OCI-LY7 (cell line): ENCODE results near the gene RAP1B. TPM values are rescaled to one million over a fixed set of nuclear protein-coding genes. Genes with fewer than 3 reads are reported as not detected.

ENCODE experiments used
- BruUV-seq: library from RNA; stranded (reverse); fragments of 400-500 nt; replicated peaks from 2 replicates; lab custom pipeline; 2021; lab: Mats Ljungman, UMichigan
- CTCF ChIA-PET: fragments of 300-600 bp; sonication (Branson Sonifier 250); formaldehyde crosslinking; loops from one replicate; lab custom pipeline; 2022; ENCODE audit warnings: antibody characterized with exemption; ENCODE audit not compliant: unreplicated experiment; lab: Charles Lee
- POLR2A ChIA-PET: fragments of 300-600 bp; sonication (Branson Sonifier 250); formaldehyde crosslinking; loops from one replicate; lab custom pipeline; 2022; ENCODE audit warnings: antibody characterized with exemption; lab: Charles Lee
- DNase-seq: peaks from one replicate; pipeline ENCODE4 v3.0.0-alpha.2; 2015; ENCODE audit warnings: low spot score
- H2AFZ ChIP-seq: fragments of 200-600 bp; sonication (generic), shearing (Covaris generic); 2 replicates; pipeline ENCODE4 v1.6.1; 2014; ENCODE audit warnings: mild to moderate bottlenecking, antibody characterized with exemption, low read length, moderate library complexity
- H3K27ac ChIP-seq: fragments of 200-600 bp; sonication (generic); 2 replicates; pipeline ENCODE4 v1.5.1; 2014; ENCODE audit warnings: mixed run types, low read depth, mild to moderate bottlenecking, moderate library complexity, low read length, inconsistent platforms; ENCODE audit not compliant: poor library complexity, severe bottlenecking
- H3K36me3 ChIP-seq: fragments of 200-600 bp; sonication (generic); 2 replicates; pipeline ENCODE4 v1.6.1; 2014; ENCODE audit warnings: mild to moderate bottlenecking, antibody characterized with exemption, low read length, moderate library complexity, mixed read lengths; ENCODE audit not compliant: insufficient read depth
- H3K4me1 ChIP-seq: fragments of 200-600 bp; sonication (generic); 2 replicates; pipeline ENCODE4 v1.5.1; 2014; ENCODE audit warnings: mild to moderate bottlenecking, low read length; ENCODE audit not compliant: insufficient read depth, poor library complexity, severe bottlenecking
- H3K4me2 ChIP-seq: fragments of 200-600 bp; sonication (generic); 2 replicates; pipeline ENCODE4 v1.6.1; 2014; ENCODE audit warnings: mild to moderate bottlenecking, low read length
- H3K4me3 ChIP-seq: fragments of 200-600 bp; sonication (generic); 2 replicates; pipeline ENCODE4 v1.5.1; 2014; ENCODE audit warnings: mild to moderate bottlenecking, low read depth, low read length; ENCODE audit not compliant: poor library complexity, severe bottlenecking
- H3K79me2 ChIP-seq: fragments of 200-600 bp; sonication (generic); 2 replicates; pipeline ENCODE4 v1.6.1; 2016; ENCODE audit warnings: low read depth, mild to moderate bottlenecking, low read length, moderate library complexity, mixed read lengths; ENCODE audit not compliant: insufficient read depth
- H3K9me2 ChIP-seq: fragments of 200-600 bp; sonication (generic); 2 replicates; pipeline ENCODE4 v1.6.1; 2016; ENCODE audit warnings: mild to moderate bottlenecking, low read length, mixed read lengths; ENCODE audit not compliant: insufficient read depth
- H3K9me3 ChIP-seq: fragments of 200-600 bp; sonication (generic); 2 replicates; pipeline ENCODE4 v1.6.1; 2014; ENCODE audit warnings: mild to moderate bottlenecking, mixed run types, low read length, mixed read lengths
- H4K20me1 ChIP-seq: fragments of 200-600 bp; sonication (generic); 2 replicates; pipeline ENCODE4 v1.6.1; 2014; ENCODE audit warnings: mild to moderate bottlenecking, antibody characterized with exemption, low read length, moderate library complexity, mixed read lengths; ENCODE audit not compliant: insufficient read depth
- CTCF ChIP-seq: fragments of 200-600 bp; sonication (generic); conservative IDR thresholded peaks from 2 replicates; pipeline ENCODE4 v1.5.1; 2014; ENCODE audit warnings: mild to moderate bottlenecking, antibody characterized with exemption, low read length, moderate library complexity, mixed read lengths
- EZH2phosphoT487 ChIP-seq: fragments of 200-600 bp; sonication (generic); IDR thresholded peaks from 2 replicates; pipeline ENCODE4 v1.6.1; 2018; ENCODE audit warnings: low read depth, borderline replicate concordance, mild to moderate bottlenecking, mixed run types, antibody characterized with exemption, low read length, moderate library complexity, mixed read lengths
- intact Hi-C: fragments of 100-400 bp; cut with micrococcal nuclease; formaldehyde crosslinking; loops from one replicate; pipeline ENCODE4 v1.10.0; 2022; ENCODE audit not compliant: unreplicated experiment
- total RNA-seq, 2 experiments: library from RNA; depleted of rRNA in 1 of 2; stranded (reverse); fragments of >200 nt in 1 of 2; shearing (Covaris generic) in 1 of 2; gene quantifications; 2 replicates each; pipeline ENCODE4 v1.2.3, GENCODE V29; 2014 to 2022

The RAP1B gene
- total RNA-seq, 2 experiments from 2014 or later: 100 to 166 TPM

DNA sequence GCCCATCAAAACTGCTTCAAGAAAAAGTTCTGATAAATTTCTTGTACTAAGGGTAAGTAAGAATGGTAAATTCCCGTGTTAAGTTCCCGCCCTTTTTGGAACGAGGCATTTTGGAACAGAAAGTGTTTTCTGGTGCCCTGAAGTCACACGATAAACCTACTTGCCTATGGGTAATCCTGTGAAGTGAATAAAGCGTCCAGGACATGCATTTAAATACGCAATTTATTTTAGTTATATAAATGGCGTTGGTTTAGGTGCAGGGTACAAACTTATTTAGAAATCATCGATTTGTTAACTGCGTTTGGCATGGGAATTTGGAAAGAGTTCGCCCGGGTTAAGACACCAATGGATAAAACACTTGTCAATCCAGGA lies 715 bp upstream of the RAP1B start:
- TSS peak; percentile 96 for BruUV-seq
- TF ChIP-seq EZH2phosphoT487: no peak
- TF ChIP-seq CTCF: no peak
- intact Hi-C loops: loop anchor here (2.0 to 5.0 kb wide), 4 partner anchors 77 to 618 kb away; partner anchors contain the start of genes MDM2, NUP107 and SLC35E3
- Histone ChIP-seq H3K4me3 (peak overlapping the region; percentile 73), H3K4me1 (peaks cover 30% of the 10 kb centered on the region), H2AFZ (peak overlapping the region; percentile 93), H3K9me3 (no peaks in the 10 kb centered on the region), H3K9me2 (no peaks in the 10 kb centered on the region), H4K20me1 (peaks cover 34% of the 10 kb centered on the region), H3K79me2 (peaks cover 37% of the 10 kb centered on the region), H3K4me2 (peak overlapping the region; percentile 92), H3K27ac (peak overlapping the region; percentile 69), H3K36me3 (peaks cover 27% of the 10 kb centered on the region)
- peak; percentile 56 for DNase-seq
- ChIA-PET CTCF (no interaction called here), POLR2A (interaction anchor here (0.5 to 8.7 kb wide), 8 partner anchors 10 to 428 kb away, joined by 3 to 64 read pairs (median 4); no protein-coding TSS in a partner anchor)

GRCh38 chr12:68611094-68611805 lies 551 bp downstream of the RAP1B start:
- intact Hi-C loops: loop anchor here (2.0 to 5.0 kb wide), 4 partner anchors 76 to 619 kb away; partner anchors contain the start of genes MDM2, NUP107 and SLC35E3
- H4K20me1 ChIP-seq: peaks cover 35% of the 10 kb centered on the region
- no peak overlapping the region for H2AFZ ChIP-seq
- peaks cover 50% of the 10 kb centered on the region for H3K79me2 ChIP-seq
- no peaks in the 10 kb centered on the region for H3K9me3 ChIP-seq
- no peaks in the 10 kb centered on the region for H3K9me2 ChIP-seq
- peaks cover 32% of the 10 kb centered on the region for H3K36me3 ChIP-seq
- H3K4me1 ChIP-seq: peaks cover 35% of the 10 kb centered on the region
- CTCF ChIA-PET: no interaction called here
- POLR2A ChIA-PET: interaction anchor here (0.6 to 8.7 kb wide), 11 partner anchors 12 to 253 kb away, joined by 3 to 64 read pairs (median 4); no protein-coding TSS in a partner anchor
- peak overlapping the region; percentile 78 for H3K4me2 ChIP-seq
- peak overlapping the region; percentile 88 for H3K27ac ChIP-seq
- no peak for TF ChIP-seq CTCF
- no peak for TF ChIP-seq EZH2phosphoT487
- peak; percentile 75 for DNase-seq
- no TSS peak for BruUV-seq
- H3K4me3 ChIP-seq: peak overlapping the region; percentile 95

GRCh38 chr12:68611806-68612160 lies 1.1 kb downstream of the RAP1B start:
- H3K4me2 ChIP-seq: peak overlapping the region; percentile 78
- ChIA-PET POLR2A (interaction anchor here (0.7 to 8.7 kb wide), 8 partner anchors 12 to 254 kb away, joined by 3 to 64 read pairs (median 4); no protein-coding TSS in a partner anchor), CTCF (no interaction called here)
- peak overlapping the region; percentile 88 for H3K27ac ChIP-seq
- H3K4me3 ChIP-seq: peak overlapping the region; percentile 95
- H3K79me2 ChIP-seq: peaks cover 55% of the 10 kb centered on the region
- H3K36me3 ChIP-seq: peaks cover 35% of the 10 kb centered on the region
- DNase-seq: no peak
- H3K9me3 ChIP-seq: no peaks in the 10 kb centered on the region
- no peak overlapping the region for H2AFZ ChIP-seq
- no peaks in the 10 kb centered on the region for H3K9me2 ChIP-seq
- H4K20me1 ChIP-seq: peaks cover 35% of the 10 kb centered on the region
- no TSS peak for BruUV-seq
- TF ChIP-seq CTCF: no peak
- TF ChIP-seq EZH2phosphoT487: no peak
- peaks cover 38% of the 10 kb centered on the region for H3K4me1 ChIP-seq
- intact Hi-C loops: loop anchor here (2.0 to 5.0 kb wide), 5 partner anchors 19 to 619 kb away; partner anchors contain the start of genes MDM2, NUP107 and SLC35E3
